ENCODE measurements around the gene GRHL3.
"Not testable (repeated sequence)": the region's sequence is repeated elsewhere in the genome, so short reads cannot be mapped to it uniquely, and the experiment has no call there.

DNA sequence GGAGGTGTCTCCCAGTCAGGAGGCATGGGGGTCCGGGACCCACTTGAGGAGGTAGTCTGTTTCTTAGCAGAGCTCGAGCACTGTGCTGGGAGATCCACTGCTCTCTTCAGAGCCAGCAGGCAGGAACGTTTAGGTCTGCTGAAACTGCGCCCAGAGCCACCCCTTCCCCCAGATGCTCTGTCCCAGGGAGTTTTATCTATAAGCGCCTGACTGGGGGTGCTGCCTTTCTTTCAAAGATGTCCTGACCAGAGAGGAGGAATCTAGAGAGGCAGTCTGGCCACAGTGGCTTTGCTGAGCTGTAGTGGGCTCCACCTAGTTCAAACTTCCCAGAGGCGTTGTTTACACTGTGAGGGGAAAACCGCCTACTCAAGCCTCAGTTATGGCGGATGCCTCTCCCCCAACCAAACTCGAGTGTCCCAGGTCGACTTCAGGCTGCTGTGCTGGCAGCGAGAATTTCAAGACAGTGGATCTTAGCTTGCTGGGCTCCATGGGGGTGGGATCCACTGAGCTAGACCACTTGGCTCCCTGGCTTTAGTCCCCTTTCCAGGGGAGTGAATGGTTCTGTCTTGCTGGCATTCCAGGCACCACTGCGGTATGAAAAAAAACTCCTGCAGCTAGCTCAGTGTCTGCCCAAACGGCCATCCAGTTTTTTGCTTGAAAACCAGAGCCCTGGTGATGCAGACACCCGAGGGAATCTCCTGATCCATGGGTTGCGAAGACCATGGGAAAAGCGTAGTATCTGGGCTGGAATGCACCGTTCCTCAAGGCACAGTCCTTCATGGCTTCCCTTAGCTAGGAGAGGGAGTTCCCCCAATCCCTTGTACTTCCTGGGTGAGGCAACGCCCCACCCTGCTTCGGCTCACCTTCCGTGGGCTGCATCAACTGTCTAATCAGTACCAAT is 44.7 kb upstream of the GRHL3 start:
- TF ChIP-seq, protein P1, sequence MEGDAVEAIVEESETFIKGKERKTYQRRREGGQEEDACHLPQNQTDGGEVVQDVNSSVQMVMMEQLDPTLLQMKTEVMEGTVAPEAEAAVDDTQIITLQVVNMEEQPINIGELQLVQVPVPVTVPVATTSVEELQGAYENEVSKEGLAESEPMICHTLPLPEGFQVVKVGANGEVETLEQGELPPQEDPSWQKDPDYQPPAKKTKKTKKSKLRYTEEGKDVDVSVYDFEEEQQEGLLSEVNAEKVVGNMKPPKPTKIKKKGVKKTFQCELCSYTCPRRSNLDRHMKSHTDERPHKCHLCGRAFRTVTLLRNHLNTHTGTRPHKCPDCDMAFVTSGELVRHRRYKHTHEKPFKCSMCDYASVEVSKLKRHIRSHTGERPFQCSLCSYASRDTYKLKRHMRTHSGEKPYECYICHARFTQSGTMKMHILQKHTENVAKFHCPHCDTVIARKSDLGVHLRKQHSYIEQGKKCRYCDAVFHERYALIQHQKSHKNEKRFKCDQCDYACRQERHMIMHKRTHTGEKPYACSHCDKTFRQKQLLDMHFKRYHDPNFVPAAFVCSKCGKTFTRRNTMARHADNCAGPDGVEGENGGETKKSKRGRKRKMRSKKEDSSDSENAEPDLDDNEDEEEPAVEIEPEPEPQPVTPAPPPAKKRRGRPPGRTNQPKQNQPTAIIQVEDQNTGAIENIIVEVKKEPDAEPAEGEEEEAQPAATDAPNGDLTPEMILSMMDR (IDR thresholded peaks at IDR 0.05) = not testable (repeated sequence)
- not testable (repeated sequence) for TF ChIP-seq ZFX (IDR thresholded peaks at IDR 0.05; ENCODE audit: borderline replicate concordance)

Measured in 22Rv1 (cell line).